Measurements from ENCODE around the gene FGFBP2. TPM values are rescaled to one million over a fixed set of nuclear protein-coding genes. Genes with fewer than 3 reads are reported as not detected.

The FGFBP2 gene
- total and polyA plus RNA-seq, 2 donors from 2014 or later: 0.72 TPM; not detected in 1

Other genes with a start within 250 kb of the FGFBP2 start
- gene CD38, start 184.8 kb downstream of the FGFBP2 start, total RNA-seq: 8.9 TPM
- gene CD38, start 184.8 kb downstream of the FGFBP2 start, polyA plus RNA-seq (ENCODE audit: insufficient read depth, low read depth, low replicate concordance): 0.15 TPM
- 6.9 TPM for gene FGFBP1, start 24.4 kb downstream of the FGFBP2 start, total RNA-seq
- gene FGFBP1, start 24.4 kb downstream of the FGFBP2 start, polyA plus RNA-seq (ENCODE audit: insufficient read depth, low read depth, low replicate concordance): 1.2 TPM
- gene PROM1, start 120.8 kb upstream of the FGFBP2 start, total RNA-seq: 276 TPM
- gene PROM1, start 120.8 kb upstream of the FGFBP2 start, polyA plus RNA-seq (ENCODE audit: insufficient read depth, low read depth, low replicate concordance): 28.8 TPM